Amniotic epithelial cell (primary cell): ENCODE data around the gene IGSF21.
"Not testable (repeated sequence)": the region's sequence is repeated elsewhere in the genome, so short reads cannot be mapped to it uniquely, and the experiment has no call there.

ENCODE experiments used
- DNase-seq: peaks from one replicate; pipeline ENCODE4 v3.0.0-alpha.2; 2010; ENCODE audit warnings: low read depth

The IGSF21 gene

DNA sequence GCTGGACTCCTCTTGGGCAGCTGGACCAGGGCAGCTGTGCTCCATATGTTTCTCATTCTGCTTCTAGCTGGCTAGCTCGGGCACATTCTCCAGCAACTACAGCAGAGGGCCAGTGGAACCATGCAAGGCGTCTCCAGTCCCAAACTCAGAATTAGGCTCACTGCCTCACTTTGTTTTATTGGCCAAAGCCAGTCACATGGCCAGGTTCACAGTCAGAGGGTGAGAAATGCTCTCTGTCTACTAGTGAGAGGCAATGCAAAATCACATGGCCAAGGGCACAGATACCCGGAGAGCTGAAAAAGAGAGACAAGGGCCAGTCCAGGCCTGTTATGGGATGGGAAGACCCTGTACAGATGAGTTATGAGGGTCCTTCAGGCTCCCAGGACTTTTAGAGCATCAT, 294.3 kb downstream of the IGSF21 start:
- DNase-seq, result no peak

DNA sequence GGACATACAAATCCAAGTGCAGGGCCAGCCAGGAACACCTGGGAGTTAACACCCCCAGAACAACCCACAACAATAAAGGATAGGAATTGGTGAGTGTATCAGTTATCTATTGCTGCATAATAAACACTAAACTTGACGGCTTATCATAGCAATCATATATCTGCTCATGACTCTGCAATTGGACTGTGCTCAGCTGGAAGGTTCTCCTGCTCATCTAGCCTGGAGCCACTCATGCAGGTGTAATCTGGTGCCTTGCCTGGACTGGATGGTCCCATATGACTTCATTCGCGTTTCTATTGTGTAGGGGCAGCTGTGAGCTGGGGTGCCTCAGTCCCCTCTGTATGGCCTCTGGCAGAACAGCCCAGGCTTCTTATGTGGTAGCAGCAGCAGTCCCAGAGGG, 296.9 kb downstream of the IGSF21 start:
- no peak for DNase-seq

GRCh38 chr1:18407166-18408045, 299.8 kb downstream of the IGSF21 start:
- DNase-seq, result no peak

- no peak for DNase-seq
Measured at GRCh38 chr1:18408656-18409370, 301.2 kb downstream of the IGSF21 start.

- no peak for DNase-seq
Measured at GRCh38 chr1:18409609-18410237, 302.1 kb downstream of the IGSF21 start.

DNA sequence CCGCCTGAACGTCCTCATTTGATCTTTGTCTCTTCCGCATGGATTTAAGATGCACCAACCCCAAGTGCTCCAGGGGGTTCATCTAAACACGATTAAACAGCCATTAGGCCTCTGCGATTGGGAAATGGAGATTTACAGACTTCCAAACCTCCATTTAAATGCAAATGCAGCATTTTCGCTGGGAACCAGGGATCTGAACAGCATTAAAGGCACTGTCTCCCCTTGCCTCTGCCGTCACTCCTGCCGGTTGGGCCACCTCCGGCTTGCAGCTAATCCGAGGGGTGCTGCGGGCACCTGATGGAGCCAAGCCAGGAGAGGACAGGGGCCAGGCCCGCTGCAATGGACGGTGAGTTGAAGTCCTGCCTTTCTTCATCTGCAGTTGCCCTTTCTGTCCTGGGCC, 302.8 kb downstream of the IGSF21 start:
- no peak for DNase-seq

- no peak for DNase-seq
Measured at GRCh38 chr1:18411321-18411720, 303.7 kb downstream of the IGSF21 start.

DNA sequence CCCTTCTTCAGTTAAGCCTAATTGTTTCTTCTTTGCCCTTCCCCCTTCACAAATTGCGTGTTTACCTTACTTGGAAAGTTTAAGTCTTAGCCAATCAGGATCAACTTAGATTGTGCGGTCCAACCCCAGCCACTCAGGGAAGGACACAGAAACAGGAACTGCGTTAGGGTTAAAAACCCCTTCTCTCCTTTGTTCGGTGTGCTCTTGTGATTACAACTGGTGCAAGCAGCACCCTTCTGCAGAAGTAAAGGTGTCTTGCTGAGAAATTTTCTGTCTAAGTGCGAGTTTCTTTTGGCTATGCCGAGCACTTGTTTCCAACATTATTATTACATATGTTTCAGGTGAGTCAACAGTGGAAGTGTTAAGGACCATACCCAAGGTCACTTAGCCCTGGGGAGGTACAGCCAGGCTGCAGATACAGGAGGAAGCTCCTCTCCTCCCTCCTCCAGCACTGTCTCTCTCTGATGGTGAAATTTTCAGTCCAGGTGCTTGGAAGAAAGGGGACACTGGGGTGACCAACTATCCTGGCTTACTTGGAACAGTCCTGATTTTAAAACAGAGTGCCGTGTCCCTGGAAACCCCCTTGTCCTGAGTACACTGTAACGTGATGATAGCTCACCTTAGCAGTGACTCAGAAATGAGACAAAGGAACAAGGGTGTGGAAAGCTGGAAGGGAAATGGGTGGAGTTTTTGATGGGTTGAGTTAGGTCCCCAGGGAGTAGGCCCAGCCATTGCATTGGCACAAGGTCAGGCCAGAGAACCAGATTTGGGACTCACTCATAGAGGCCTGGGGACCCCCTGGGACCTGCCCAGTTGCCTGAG, 304.4 kb downstream of the IGSF21 start:
- no peak for DNase-seq

GRCh38 chr1:18412882-18413353, 305.3 kb downstream of the IGSF21 start:
- no peak for DNase-seq

DNA sequence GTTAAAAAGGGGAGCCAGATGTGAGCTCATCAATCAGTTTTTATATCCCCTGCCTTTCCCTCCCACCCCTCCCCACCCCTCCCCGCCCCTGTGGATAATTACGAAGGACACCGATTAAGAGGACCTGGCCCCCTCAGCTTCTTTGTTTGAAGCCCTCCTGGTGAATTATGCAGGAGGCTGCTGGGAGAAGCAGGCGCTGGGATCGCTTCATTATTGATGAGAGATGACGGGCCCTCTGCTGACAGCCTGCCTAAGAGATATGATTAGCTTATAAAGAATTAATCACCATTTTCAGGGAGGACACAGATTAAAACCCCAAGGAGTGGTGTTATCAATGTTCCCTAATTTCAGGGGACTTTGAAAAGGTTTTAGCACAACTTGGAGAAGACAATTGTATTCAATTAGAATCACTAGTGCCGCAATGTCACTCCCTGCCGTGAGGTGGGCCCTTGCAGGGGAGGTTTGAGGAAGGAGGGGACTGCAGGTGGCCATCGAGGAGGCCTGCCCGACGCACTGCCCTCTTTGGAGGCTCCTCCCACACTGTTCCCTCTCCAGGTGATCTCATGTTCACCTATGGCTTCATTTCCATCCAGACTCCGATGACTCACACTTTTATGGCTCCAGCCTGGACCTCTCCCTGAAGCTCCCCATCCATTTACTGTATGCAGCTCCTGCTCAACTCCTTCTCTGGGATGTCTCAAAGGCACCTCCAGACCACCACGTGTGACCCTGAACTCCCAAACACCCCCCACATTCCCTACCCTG, 306.1 kb downstream of the IGSF21 start:
- no peak for DNase-seq

DNA sequence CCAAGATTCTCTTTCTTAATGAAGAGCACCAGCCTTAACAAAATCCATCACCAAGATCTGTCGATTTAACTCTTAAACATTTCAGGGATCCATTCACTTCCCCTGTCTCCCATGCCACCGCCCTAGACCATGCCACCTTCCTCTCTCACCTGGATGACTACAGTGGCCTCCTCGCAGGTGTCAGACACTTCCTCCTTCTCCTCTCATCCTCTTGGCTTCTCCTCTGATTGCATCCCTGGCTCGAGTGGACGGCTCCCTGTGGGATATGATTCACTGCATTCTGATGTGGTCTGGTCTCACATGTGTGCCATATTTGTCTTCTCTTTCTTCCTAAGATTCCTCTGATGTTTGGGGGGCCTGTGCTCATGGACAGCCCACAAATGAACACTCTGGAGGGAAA, 306.7 kb downstream of the IGSF21 start:
- DNase-seq, result no peak

GRCh38 chr1:18414872-18415447, 307.4 kb downstream of the IGSF21 start:
- no peak for DNase-seq

DNA sequence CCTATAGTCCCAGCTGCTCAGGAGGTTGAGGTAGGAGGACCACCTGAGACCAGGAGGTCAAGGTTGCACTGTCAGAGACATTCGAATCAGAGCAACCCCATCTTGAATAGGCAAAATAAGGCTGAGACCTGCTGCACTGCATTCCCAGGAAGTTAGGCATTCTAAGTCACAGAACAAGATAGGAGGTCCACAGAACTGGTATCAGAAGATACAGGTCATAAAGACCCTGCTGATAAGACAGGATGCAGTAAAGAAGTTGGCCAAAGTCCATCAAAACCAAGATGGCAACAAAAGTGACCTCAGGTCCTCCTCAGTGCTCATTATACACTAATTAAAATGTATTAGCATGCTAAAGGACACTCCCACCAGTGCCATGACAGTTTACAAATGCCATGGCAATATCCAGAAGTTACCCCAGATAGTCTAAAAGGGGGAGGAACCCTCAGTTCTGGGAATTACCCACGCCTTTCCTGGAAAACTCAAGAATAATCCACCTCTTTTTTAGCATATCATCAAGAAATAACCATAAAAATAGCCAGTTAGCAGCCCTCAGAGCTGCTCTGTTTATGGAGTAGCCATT, 307.9 kb downstream of the IGSF21 start:
- no peak for DNase-seq

- DNase-seq, result not testable (repeated sequence)
Measured at GRCh38 chr1:18416126-18416525, 308.5 kb downstream of the IGSF21 start.

DNA sequence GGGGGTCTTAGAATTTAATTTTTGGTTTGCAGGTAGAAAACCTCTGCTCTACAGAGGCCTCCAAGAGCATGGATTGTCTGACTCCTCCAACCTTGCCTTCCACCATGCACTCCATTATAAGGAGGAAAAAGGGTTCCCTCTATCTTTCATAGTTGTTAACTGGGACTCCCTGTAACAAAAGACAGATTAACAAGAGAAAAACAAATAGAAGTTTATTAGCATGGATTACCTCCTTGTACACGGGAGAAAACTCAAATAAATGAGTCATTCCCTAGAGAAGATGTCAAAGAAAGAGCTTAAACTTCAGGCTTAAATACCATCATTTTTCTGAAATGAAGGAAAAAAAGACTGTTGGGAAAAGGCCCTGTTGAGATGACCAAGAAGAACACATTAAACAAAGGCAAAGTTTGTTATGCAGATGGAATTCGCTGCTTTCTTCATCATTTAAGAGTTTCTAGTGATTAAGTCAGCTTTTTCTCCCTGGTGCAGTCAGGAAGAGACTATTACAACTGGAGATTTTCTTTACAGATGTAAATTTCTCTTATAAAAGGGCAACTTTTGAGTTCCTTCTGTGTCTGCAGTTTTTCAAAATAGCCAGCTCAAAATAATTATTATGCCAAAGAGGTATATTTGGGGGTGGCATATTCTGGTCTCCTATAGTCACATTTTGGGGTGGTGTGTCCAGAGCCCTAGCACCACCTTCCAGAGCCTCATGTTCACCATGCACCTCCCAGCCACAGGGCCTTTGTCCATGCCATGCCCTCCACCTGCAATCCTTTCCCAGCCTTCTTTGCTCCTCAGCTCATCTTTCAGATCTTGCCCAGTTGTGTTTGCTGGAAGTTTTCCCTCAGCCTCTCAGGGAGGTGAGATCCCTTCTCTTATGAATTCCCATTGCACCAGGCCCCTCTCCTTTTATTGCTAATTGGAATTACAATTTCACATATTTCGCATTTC, 310.0 kb downstream of the IGSF21 start:
- no peak for DNase-seq

DNA sequence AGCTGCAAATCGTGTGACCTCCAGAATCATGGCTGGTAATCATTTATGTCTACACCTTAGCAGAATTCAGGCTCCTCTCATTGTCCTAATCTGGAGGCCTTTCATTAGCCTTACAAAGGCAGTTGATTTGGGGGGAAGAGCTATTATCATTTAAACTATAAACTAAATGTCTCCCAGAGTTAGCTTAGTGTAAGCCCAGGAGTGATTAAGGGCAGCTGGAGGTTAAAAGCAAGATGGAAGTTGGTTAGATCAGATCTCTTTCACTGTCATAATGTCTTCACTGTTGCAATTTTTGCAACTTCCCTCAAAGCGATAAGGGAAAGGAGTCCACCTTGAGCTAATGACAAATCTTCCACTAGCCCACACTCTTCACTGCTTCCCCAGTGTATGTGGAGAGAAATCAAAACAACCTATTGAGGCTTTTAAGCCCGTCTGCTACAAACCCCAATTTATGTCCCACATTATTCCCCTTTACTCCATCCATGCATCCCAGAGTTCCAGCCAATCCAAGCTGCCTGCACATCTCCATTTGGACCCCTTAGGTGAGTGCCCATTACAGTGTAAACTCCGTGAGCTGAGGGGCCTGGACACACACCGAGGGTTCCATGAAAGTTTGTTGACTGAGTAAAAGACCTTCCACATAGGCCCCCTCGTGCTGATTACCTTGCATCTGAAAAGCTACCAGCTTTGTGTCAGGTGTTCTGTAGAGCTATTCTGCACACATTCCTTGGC, 311.7 kb downstream of the IGSF21 start:
- DNase-seq, result no peak

DNA sequence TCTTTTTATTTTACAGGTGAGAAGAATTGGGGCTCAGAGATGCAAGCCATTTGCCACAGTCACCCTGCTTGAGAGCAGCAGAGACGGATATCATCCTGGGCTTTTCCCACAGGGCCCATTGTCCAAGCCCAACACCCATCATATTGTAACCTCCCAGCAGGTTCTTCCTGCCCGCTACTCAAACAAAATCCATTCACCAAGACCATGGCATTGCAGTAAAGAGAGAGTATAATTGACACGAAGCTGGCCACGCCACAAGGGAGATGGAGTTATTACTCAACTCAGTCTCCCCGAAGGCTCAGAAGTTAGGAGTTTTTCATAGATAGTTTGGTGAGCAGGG, 312.2 kb downstream of the IGSF21 start:
- no peak for DNase-seq

- no peak for DNase-seq
Measured at GRCh38 chr1:18422076-18422777, 314.6 kb downstream of the IGSF21 start.
